ENCODE measurements around the gene TTLL3.

GRCh38 chr3:9795207-9795606 lies 14.9 kb upstream of the TTLL3 start:
- TF ChIP-seq CTCF (IDR thresholded peaks at IDR 0.05; ENCODE audit: low read depth, low read length), result no peak
- no peak for TF ChIP-seq POLR2A (IDR thresholded peaks at IDR 0.05; ENCODE audit: extremely low read depth, insufficient read length)
- TF ChIP-seq MYC (IDR thresholded peaks at IDR 0.05; ENCODE audit: low read depth, low read length), result no peak
- no peak for TF ChIP-seq MAX (IDR thresholded peaks at IDR 0.05; ENCODE audit: low read depth, low read length)

All from NB4 (cell line).